NCI-H2227 treated with DMSO at 0.1 percent for 48 hours (cell line): Measurements from ENCODE around the gene ELAVL3.
"Not testable (repeated sequence)": the region's sequence is repeated elsewhere in the genome, so short reads cannot be mapped to it uniquely, and the experiment has no call there.

Experiments used
- DNase-seq: peaks from one replicate; lab custom pipeline; 2025; lab: John Stamatoyannopoulos, UW

ELAVL3 gene

GRCh38 chr19:11458912-11459311, 21.9 kb downstream of the ELAVL3 start:
- not testable (repeated sequence) for DNase-seq

GRCh38 chr19:11458236-11458900, 22.5 kb downstream of the ELAVL3 start:
- DNase-seq = no peak

- DNase-seq = no peak
These were observed 23.0 kb downstream of the ELAVL3 start for GRCh38 chr19:11457831-11458230.

GRCh38 chr19:11457115-11457514, 23.7 kb downstream of the ELAVL3 start:
- no peak for DNase-seq

GRCh38 chr19:11456659-11457058, 24.2 kb downstream of the ELAVL3 start:
- DNase-seq = no peak

- DNase-seq = not testable (repeated sequence)
These were observed 25.7 kb downstream of the ELAVL3 start for GRCh38 chr19:11455233-11455554.

GRCh38 chr19:11453468-11454341, 27.1 kb downstream of the ELAVL3 start:
- DNase-seq = no peak

- no peak for DNase-seq
These were observed 28.1 kb downstream of the ELAVL3 start for GRCh38 chr19:11452620-11453310.

- DNase-seq = no peak
These were observed 28.8 kb downstream of the ELAVL3 start for GRCh38 chr19:11451871-11452619.

GRCh38 chr19:11451327-11451870, 29.4 kb downstream of the ELAVL3 start:
- no peak for DNase-seq

- DNase-seq = no peak
These were observed 30.1 kb downstream of the ELAVL3 start for GRCh38 chr19:11450570-11451326.

GRCh38 chr19:11448923-11449554, 31.8 kb downstream of the ELAVL3 start:
- DNase-seq = no peak

- DNase-seq = no peak
These were observed 32.4 kb downstream of the ELAVL3 start for GRCh38 chr19:11448410-11448809.

- DNase-seq = no peak
These were observed 33.2 kb downstream of the ELAVL3 start for GRCh38 chr19:11447347-11448262.

- no peak for DNase-seq
These were observed 34.1 kb downstream of the ELAVL3 start for GRCh38 chr19:11446652-11447301.

- no peak for DNase-seq
These were observed 34.6 kb downstream of the ELAVL3 start for GRCh38 chr19:11446271-11446651.

GRCh38 chr19:11445141-11445540, 35.7 kb downstream of the ELAVL3 start:
- DNase-seq = no peak

GRCh38 chr19:11444059-11444458, 36.8 kb downstream of the ELAVL3 start:
- no peak for DNase-seq

GRCh38 chr19:11437955-11438354, 42.9 kb downstream of the ELAVL3 start:
- no peak for DNase-seq
